HG02610 (cell line): ENCODE results near the gene PCDH15.

ENCODE experiments used
- ATAC-seq: cut with Tn5 transposase; IDR thresholded peaks from one replicate; pipeline ENCODE4 v1.9.1; 2021; ENCODE audit warnings: mild to moderate bottlenecking, moderate library complexity; ENCODE audit not compliant: unreplicated experiment

Gene PCDH15

GRCh38 chr10:53886325-53887300, 914.4 kb downstream of the PCDH15 start:
- no peak for ATAC-seq

- no peak for ATAC-seq
Observed at GRCh38 chr10:53864846-53865245, 936.2 kb downstream of the PCDH15 start.

GRCh38 chr10:53852450-53853175, 948.4 kb downstream of the PCDH15 start:
- no peak for ATAC-seq

- no peak for ATAC-seq
Observed at GRCh38 chr10:53846809-53847208, 954.2 kb downstream of the PCDH15 start.

GRCh38 chr10:53843736-53844362, 957.2 kb downstream of the PCDH15 start:
- ATAC-seq = no peak

GRCh38 chr10:53841483-53842145, 959.4 kb downstream of the PCDH15 start:
- no peak for ATAC-seq

- ATAC-seq = no peak
Observed at GRCh38 chr10:53840653-53841052, 960.4 kb downstream of the PCDH15 start.

GRCh38 chr10:53839440-53840039, 961.5 kb downstream of the PCDH15 start:
- ATAC-seq = no peak

GRCh38 chr10:53836638-53837037, 964.4 kb downstream of the PCDH15 start:
- no peak for ATAC-seq

- ATAC-seq = no peak
Observed at GRCh38 chr10:53833908-53834307, 967.1 kb downstream of the PCDH15 start.

GRCh38 chr10:53827261-53827660, 973.8 kb downstream of the PCDH15 start:
- no peak for ATAC-seq

- ATAC-seq = no peak
Observed at GRCh38 chr10:53808677-53809372, 992.2 kb downstream of the PCDH15 start.

GRCh38 chr10:53786236-53786900, 1014.7 kb downstream of the PCDH15 start:
- ATAC-seq = no peak

GRCh38 chr10:53771701-53772100, 1029.3 kb downstream of the PCDH15 start:
- no peak for ATAC-seq

GRCh38 chr10:53770903-53771302, 1030.1 kb downstream of the PCDH15 start:
- no peak for ATAC-seq

GRCh38 chr10:53765311-53765710, 1035.7 kb downstream of the PCDH15 start:
- no peak for ATAC-seq

GRCh38 chr10:53754596-53755250, 1046.3 kb downstream of the PCDH15 start:
- ATAC-seq = no peak
